ENCODE data around the gene MAP1LC3B. TPM values are rescaled to one million over a fixed set of nuclear protein-coding genes. Genes with fewer than 3 reads are reported as not detected.

The MAP1LC3B gene
- total RNA-seq, 6 experiments from 2014 or later: 81.3 to 112 (median 85.4) TPM

- no peak overlapping the region for H3K4me3 Mint-ChIP-seq
- no peaks in the 10 kb centered on the region for H3K9me3 Mint-ChIP-seq
- peaks cover 23% of the 10 kb centered on the region for H3K36me3 Mint-ChIP-seq (ENCODE audit: low read depth)
- no peak for TF ChIP-seq CTCF (IDR thresholded peaks at IDR 0.05)
- no peaks in the 10 kb centered on the region for H3K4me1 Mint-ChIP-seq (ENCODE audit: low read depth)
- DNase-seq: peak; percentile 10
- peaks cover 2% of the 10 kb centered on the region; the same call in 1 of the 2 replicates for H3K27me3 Mint-ChIP-seq (ENCODE audit: insufficient read depth)
- H3K27ac Mint-ChIP-seq: no peak overlapping the region
Measured at GRCh38 chr16:87414251-87414680, 22.1 kb downstream of the MAP1LC3B start.

GRCh38 chr16:87415441-87415840, 23.3 kb downstream of the MAP1LC3B start:
- Mint-ChIP-seq H3K4me3 (no peak overlapping the region), H3K4me1 (ENCODE audit: low read depth) (no peaks in the 10 kb centered on the region), H3K36me3 (ENCODE audit: low read depth) (peaks cover 23% of the 10 kb centered on the region), H3K27me3 (ENCODE audit: insufficient read depth) (peaks cover 2% of the 10 kb centered on the region; the same call in 1 of the 2 replicates), H3K9me3 (no peaks in the 10 kb centered on the region), H3K27ac (no peak overlapping the region)
- no peak for DNase-seq
- no peak for TF ChIP-seq CTCF (IDR thresholded peaks at IDR 0.05)

GRCh38 chr16:87416826-87417527, 24.8 kb downstream of the MAP1LC3B start:
- H3K4me1 Mint-ChIP-seq (ENCODE audit: low read depth): no peaks in the 10 kb centered on the region
- H3K4me3 Mint-ChIP-seq: no peak overlapping the region
- peak; percentile 92 for TF ChIP-seq CTCF (IDR thresholded peaks at IDR 0.05)
- no peak overlapping the region for H3K27ac Mint-ChIP-seq
- peaks cover 26% of the 10 kb centered on the region for H3K36me3 Mint-ChIP-seq (ENCODE audit: low read depth)
- H3K9me3 Mint-ChIP-seq: no peaks in the 10 kb centered on the region
- DNase-seq: peak; percentile 46
- H3K27me3 Mint-ChIP-seq (ENCODE audit: insufficient read depth): peaks cover 2% of the 10 kb centered on the region; the same call in 1 of the 2 replicates

- H3K4me1 Mint-ChIP-seq (ENCODE audit: low read depth): no peaks in the 10 kb centered on the region
- no peak for DNase-seq
- H3K36me3 Mint-ChIP-seq (ENCODE audit: low read depth): peaks cover 27% of the 10 kb centered on the region
- peaks cover 2% of the 10 kb centered on the region; the same call in 1 of the 2 replicates for H3K27me3 Mint-ChIP-seq (ENCODE audit: insufficient read depth)
- no peak overlapping the region for H3K4me3 Mint-ChIP-seq
- no peak for TF ChIP-seq CTCF (IDR thresholded peaks at IDR 0.05)
- no peaks in the 10 kb centered on the region for H3K9me3 Mint-ChIP-seq
- H3K27ac Mint-ChIP-seq: no peak overlapping the region
Measured at GRCh38 chr16:87417528-87417910, 25.4 kb downstream of the MAP1LC3B start.

GRCh38 chr16:87418216-87418615, 26.1 kb downstream of the MAP1LC3B start:
- Mint-ChIP-seq H3K4me3 (no peak overlapping the region), H3K36me3 (ENCODE audit: low read depth) (peaks cover 30% of the 10 kb centered on the region), H3K9me3 (no peaks in the 10 kb centered on the region), H3K4me1 (ENCODE audit: low read depth) (no peaks in the 10 kb centered on the region), H3K27me3 (ENCODE audit: insufficient read depth) (peaks cover 2% of the 10 kb centered on the region; the same call in 1 of the 2 replicates), H3K27ac (no peak overlapping the region)
- no peak for DNase-seq
- TF ChIP-seq CTCF (IDR thresholded peaks at IDR 0.05): 0 out of 2 replicates have a peak, but pooled peaks have one; percentile 7

Measured in HFFc6 (cell line).